ENCODE data around the gene LPCAT3.

DNA sequence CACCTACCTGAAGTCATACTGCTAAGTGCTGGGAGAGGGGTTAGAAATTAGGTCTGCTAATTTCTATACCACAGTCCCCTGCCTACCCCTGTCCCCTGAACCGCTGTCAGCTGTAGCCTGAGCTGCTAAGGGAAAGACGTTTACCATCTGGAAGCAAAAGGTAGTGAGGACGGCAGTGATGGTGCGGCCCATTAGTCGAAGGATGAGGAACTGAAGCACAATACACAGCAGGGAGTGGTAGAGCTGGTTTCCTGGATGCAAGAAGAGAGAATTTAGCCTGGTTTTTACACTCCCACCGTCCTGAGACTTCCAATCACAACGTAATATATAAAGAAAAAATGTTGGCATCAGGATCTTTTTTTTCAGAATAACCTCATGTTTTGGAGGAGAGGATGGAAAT is 35.7 kb downstream of the LPCAT3 start:
- no peak for TF ChIP-seq MYC (IDR thresholded peaks at IDR 0.05; ENCODE audit: low read depth, low read length)
- no peak for TF ChIP-seq CTCF (IDR thresholded peaks at IDR 0.05; ENCODE audit: low read depth, low read length)
- no peak for TF ChIP-seq POLR2A (IDR thresholded peaks at IDR 0.05; ENCODE audit: extremely low read depth, insufficient read length)
